Tongue (tissue), 2 donors: ENCODE measurements around the gene SMARCAL1. TPM values are rescaled to one million over a fixed set of nuclear protein-coding genes. Genes with fewer than 3 reads are reported as not detected.

Experiments
- DNase-seq: peaks from one replicate; pipeline ENCODE4 v3.0.0-alpha.2; 2015
- total RNA-seq: library from RNA; depleted of rRNA; stranded (reverse); fragments of >200 nt; gene quantifications from one replicate; pipeline ENCODE4 v1.2.3, GENCODE V29; 2014

Gene SMARCAL1
- total RNA-seq, 1 donor from 2014 or later, result 16.3 TPM

DNA sequence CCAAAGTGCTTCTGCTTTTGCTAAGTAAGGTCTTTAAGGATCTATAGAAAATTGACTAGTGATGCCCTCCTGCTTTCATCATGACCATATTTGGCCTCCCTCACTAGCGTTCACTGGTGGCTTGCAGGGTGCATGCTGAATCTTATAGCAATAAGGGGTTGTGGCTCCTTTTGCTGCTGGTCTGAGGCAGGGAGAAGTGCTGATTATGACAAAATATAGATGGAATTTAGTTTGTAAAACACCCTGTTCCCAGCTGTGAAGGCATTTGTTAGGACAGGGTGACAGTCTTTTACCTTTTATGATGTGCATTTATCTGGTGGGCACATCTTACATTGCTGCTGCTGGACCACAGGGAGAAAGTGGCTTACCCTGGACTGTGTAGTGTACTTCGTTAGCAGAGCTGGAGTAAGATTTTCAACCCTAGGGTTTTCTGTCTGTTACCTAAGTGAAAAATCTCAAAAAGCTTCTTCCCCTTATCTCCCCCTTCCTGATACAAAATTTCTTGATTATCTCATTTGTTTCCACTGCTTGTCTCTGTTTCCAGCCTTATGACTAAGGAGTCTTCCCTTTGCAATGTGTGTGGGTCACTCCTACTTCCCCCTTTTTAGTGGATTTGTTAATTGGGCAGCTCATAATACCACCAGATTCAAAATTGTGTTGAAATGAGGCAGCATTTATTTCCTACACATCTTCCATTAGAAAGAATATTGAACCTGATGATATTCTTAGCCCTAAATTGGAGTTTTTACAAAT lies 65.2 kb downstream of the SMARCAL1 start:
- DNase-seq, result no peak

DNA sequence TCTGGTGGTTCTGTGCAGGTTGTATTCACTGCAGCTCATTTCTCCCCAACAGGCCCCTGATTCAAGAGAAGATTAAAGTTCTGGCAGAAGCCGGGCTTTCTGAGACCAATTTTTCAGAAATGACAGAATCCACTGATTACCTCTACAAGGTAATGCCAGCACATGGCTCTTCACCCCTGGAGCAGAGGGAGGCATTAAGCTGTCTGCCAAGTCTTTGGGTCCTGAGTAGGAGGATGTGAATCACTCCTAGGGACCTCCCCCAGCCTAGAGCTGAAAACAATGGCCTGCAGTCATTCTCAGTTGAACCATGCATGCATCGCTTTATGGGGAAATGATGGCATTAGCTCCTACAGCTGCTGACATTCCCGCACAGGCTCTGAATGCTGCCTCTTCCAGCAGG lies 65.9 kb downstream of the SMARCAL1 start:
- DNase-seq, result no peak

DNA sequence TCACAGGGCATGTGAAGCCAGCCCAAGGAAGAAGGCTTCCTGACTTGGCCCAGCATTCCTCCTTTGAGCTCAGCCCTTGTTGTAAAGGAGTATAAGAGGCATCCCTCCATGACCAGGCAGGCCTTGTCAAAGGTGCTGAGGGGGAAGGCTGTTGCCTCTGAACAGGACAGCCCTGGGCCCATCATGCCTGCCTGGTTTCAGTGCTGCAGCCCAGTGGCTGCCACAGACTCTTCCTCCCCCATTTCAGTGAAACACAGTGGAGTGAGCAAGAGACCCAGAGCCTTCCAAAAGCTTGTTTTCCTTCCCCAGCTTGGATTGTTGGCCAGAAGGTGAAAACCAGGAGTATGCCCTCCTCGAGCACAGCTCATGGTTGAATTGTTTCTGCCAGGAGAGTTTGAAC lies 66.5 kb downstream of the SMARCAL1 start:
- DNase-seq, result no peak

DNA sequence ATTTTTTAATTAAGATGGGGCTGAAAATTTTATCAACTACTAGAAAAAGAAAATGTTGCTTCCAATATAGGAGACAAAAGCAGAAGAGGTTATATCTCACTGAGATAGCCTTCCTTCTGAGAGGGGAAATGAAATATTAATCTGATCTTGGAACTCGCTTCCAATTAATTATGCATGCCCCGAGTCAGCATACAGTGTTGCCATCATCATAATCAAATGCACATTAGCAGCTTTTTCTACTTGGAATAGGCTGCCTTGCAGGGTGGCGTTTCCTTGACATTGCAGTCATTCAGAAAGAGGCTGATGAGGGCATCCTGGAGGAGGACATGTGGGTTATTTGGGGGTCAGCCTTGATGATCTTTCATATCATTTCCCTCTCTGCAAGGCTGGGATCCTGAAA lies 67.9 kb downstream of the SMARCAL1 start:
- DNase-seq, result no peak

DNA sequence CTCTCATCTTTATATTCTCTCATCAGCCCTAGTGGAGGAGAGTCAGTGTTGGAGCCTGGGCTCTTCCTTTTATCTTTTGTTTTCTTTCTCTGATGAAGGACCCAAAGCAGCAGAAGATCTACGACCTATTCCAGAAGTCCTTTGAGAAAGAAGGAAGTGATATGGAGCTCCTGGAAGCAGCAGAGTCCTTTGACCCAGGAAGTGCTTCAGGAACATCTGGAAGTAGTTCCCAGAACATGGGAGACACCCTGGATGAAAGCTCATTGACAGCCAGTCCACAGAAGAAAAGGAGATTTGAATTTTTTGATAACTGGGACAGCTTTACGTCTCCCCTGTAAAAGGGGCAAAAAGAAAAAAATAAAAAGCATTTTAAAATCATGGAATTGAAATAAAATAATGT lies 70.4 kb downstream of the SMARCAL1 start:
- DNase-seq, result no peak

DNA sequence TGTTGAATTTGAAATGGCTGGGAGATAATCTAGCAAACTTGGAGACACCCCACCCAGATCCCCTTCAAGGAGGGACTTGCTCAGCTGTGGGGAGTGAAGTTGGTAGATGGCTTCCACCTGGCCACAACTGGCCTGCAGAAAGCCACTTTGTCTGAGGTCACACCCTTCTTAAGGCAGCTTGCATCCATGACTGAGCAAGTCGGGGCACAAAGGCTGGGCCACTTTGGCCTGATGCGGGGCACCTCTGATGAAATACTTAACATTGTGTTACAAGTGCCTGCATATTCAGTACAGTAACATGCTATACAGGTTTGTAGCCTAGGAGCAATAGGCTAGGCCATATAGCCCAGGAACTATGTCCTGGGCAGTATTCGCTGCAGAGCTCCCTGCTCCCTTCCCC lies 73.0 kb downstream of the SMARCAL1 start:
- DNase-seq, result no peak

DNA sequence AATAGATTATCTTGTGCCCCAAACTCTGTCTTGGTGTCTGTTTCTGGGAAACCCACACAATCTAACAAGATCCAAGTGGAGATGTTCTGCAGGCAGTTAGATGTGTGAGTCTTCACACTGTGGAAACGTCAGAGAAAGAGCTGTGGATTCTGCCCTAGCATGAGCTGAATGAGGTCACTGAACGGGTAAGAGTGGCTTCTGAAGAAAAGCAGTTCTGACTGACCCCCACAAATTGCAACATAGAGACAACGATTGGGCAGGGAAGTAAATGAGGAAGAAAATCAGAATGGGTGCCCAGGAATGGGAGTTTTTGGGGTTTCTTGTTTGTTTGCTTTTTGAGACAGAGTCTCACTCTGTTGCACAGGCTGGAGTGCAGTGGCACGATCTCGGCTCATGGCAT lies 73.5 kb downstream of the SMARCAL1 start:
- no peak for DNase-seq

DNA sequence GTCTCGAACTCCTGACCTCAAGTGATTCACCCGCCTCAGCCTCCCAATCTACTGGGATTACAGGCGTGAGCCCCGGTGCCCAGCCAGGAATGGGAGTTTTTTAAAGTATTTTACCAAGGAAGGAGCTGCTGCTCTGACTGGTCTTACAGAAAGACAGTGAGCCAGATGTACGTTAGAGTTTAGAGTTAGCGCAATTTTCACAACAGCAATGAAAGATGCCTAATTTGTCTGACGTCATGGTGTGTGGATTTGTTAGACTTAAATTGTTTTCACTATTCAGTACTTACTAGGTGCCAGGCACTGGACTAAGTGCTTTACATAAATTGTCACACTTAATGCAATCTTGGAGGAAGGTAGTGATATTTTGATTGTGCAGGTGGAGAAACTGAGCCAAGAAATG lies 74.0 kb downstream of the SMARCAL1 start:
- DNase-seq, result no peak

DNA sequence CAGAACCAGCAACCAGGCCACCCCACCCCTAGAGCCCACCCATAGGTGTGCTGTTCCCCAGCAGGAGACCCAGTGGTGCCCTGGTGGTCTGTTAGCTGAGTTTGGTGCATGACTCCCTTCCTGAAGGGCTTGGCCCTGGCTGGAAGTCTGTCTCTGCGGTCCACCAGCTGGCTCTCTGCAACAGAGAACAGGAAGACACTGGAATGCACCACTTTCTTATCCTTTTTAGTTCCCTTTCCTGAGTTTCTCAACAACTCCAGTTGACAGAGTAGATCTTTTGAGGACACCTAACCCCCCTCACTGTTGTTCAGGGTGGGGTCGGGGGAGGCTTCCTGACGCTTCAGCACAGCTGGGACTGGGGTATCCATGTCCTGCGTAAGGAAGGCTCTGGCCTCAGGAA lies 74.4 kb downstream of the SMARCAL1 start:
- no peak for DNase-seq

DNA sequence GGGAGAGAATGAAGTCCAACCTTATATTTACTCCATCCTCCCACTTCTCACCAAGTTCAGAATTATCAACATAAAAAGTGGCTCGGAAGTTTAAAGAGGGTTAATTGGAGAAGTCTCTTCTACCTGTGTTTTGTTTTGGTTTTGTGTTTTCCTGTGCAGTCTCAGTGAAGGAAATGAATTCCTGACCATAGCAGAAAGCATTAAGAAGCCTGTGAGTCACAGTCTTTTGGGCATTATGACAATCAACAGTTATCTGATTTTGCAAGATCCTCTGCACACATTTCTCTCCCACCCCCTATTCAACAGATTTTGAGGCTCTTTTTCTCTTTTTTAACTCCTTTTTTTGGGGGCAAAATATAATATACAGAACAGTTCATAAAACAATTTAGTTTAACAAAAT lies 77.8 kb downstream of the SMARCAL1 start:
- DNase-seq, result no peak

DNA sequence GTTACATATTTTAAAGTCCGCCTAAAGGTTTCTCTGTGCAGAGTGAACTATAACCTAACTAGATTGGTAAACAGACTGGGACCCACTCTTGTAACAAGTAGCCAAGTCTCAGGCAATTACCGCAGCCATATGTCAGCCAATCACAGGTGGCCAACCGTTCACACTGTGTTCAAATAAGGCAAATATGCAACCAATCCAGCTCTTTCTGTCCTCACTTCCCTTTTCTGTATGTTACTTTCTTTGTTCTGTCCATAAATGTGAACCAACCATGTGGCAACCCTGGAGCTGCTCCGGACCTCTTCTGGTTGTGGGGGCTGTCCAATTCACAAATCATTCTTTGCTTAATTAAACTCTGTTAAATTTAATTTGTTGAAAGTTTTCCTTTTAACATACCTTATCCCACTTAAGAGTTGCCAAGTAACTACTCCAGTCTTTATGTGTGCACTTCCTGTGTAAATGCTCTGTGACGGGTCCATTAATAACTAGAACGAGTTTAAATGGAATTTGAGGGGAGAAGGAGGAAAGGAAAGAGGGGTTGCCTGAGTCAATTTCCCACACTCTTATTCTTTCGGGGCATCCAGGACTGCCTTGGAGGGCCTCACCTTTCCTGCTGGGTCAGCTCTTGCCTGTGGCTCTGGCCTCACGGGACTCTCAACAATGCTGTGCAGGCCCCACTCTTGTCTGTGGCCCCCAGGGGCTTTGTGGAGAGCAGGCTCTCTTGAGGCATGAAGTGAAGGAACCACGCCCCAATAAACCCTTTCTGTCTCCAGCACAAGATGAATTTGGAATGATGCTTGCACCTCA lies 79.7 kb downstream of the SMARCAL1 start:
- no peak for DNase-seq

DNA sequence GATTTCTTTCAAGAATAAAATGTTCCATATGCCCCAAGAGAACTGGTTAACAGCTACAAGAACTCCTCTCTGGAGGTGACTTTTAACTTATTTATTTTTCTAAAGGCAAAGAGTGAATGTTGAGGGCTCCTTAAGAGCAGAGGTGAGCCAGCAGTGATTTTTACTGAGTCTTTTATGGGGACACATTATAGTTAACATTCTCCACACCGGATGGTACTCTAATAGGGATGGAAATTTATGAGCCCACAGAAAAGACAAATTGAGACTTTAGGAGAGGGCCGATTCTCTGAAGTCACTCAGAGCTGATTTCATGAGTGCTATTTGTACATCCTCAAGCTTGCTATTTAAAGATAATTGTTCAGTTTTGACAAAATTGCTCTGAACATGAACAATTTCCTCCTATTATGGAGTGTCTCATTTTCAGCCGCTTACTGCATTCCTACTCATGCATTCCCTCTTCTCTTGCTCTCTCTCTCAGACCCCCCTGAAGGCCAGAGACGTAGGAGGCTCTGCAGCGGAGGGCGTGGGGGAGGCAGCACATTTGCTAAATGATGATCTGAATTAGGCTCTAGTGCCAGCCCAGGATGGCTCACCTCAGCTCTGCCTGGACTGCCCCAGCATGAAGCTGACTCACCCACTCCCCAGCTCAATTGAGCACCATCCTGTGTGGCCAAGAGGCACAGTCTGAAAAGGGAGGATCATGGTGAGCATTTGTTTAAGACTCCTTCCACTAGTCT lies 80.5 kb downstream of the SMARCAL1 start:
- no peak for DNase-seq

DNA sequence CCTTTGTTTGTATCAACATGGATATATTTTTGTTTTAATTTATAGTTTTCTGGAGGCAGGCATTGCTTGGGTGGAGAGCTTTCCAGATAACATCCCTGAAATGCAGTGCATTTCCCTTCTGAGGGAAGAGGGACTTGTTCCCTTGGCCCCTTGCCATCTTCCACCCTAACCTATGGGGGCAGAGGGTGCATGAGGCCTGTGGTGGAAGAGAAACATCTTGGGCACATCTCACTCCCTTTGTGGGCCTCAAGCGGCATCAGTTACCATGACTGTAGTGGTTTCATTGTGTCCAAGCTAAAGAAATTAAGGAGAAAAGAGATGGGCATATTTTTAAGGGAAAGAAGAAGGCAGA lies 81.0 kb downstream of the SMARCAL1 start:
- DNase-seq, result no peak

DNA sequence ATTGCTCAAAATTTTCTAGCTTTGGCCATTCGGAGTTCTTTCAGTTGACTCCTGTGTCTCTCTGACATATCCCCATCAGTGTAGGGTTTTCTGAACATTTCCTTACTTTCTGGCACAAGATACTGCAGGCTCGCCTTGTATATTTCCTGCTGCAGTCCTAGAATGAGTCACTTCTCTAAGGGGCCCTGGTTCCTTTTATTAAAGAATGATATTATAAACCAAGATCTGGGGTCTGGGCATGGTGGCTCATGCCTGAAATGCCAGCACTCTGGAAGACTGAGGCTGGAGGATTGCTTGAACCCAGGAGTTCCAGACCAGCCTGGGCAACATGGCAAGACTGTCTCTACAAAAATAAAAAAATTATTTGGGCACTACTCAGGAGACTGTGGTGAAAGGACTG lies 83.4 kb downstream of the SMARCAL1 start:
- DNase-seq, result no peak

DNA sequence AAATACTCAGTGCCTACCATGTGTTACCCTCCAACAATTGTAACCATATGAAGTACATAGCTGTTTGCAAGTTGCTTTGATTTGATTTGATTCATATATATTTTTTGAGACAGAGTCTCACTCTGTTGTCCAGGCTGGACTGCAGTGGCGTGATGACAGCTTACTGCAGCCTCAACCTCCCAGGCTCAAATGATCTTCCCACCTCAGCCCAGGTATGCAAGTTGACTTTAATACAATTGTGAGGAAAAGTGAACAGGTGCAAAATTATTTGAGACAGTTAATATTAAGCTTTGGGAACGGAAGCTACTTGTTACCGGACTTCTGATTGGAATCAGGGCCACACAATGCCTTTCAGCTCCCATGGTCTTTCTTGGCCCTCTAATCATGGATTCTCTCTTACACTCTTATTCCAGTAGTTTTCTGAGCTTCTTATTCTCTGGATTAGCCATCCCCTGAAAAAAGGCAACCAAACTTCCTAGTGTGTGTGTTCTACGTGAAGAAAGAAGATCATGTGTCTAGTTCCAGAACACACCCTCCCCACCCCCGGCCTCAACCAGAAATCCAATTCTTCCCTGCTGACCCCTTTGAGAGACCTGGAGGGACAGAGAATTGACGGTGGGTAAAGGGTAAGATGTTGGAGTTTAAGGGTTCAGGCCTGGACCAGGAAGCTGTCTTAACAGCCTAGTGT lies 85.2 kb downstream of the SMARCAL1 start:
- DNase-seq, result no peak

DNA sequence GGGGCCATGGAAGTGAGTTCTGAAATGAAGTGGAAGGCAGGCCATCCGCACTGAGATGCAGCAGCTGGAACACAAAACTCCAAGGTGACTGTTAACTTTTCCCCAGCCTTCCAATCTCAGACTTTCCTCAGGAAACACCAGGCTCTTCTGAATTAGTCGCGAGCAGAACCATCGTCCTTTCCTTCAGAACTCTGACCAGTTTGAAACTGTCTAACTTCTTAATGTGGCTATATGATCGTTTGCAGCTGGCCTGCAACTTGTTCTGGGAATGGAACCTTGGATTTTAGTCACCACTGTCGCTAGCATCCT lies 85.7 kb downstream of the SMARCAL1 start:
- DNase-seq, result no peak

DNA sequence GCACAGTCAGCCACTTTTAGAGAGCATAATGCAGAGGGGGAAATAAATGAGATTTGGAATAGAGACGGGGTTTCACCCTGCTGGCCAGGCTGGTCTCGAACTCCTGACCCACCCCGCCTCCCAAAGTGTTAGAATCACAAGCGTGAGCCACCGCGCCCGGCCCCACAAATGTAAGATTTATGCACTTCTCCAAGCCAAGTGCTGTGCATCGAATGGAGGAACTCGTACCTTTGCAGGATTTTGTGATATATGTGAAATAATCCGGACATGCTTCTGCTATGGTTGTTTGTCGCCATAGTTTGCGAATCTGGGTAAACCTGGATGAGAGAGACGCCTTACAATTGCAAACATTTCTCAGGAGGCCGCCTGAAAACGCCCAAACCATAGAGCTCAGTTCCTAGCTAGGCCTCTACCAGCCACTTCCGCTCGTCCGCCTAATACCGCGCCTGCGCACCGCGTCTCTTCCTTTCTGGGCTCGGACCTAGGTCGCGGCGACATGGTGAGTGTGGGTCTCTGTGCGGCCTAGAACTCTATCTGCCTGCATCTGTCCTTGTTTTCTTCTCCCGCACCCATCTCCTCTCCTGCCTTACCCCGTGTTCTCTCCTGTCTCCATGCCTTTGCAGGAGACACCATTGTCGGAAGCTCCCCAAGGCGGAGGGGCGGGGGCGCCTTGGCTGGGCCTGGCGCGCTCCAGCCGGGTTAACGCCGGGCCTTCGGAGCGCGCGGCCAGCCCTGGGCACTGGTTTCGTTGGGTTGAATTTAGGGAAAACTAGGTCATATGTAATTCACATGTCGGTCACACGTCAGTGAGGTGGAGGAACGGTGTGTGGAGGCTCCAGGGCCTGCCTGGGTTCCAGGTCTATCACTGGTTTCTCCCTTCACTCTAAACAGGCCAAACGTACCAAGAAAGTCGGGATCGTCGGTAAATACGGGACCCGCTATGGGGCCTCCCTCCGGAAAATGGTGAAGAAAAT lies 86.4 kb downstream of the SMARCAL1 start, which contains the start of gene RPL37A:
Gene RPL37A, plus strand, starts transcription at position 466 of the 974 bp plus-strand sequence. Its CDS starts 31 bp downstream, at position 497.
- peak; percentile 99 for DNase-seq

DNA sequence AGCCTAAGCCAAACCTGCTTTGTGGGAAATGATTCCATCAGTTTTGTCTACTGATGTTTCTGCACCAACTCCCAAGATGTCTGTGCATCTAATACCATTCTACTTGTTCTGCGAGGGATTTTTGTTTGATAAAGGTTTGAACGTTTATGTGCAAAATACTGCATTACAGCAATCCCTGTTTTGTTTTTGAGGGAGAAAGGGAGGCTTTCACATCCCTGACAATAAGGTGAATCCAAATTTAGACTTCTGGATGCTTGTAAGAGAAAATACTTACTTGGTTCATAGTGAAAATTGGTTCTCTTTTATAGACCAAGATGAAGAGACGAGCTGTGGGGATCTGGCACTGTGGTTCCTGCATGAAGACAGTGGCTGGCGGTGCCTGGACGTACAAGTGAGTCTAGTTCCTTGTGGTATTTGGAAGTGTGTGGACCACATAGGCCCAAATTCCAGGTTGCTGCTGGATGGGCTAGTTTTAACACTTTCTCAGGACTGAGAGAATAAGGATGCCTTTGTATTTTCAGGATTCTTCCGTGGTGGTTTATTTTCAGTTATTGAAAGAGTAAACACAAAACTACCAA lies 87.4 kb downstream of the SMARCAL1 start:
- DNase-seq, result no peak

DNA sequence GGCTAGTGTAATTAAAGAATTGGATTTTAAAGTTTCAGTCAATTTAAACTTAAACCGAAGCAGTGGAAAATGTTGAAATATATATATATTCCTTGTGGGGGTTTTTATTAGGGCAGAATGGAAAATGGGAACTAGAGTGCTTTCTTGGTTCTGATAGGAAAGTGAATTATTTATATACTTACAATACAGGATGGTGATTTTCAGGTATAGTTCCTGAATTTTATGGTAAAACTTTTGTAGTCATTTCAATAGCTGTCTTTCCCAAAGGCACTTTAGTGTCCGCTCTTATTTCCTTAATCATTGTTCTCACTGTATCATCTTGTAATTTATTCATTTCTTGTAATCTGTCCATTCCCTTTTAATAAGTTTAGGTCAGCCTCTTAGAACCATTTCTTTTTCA lies 88.3 kb downstream of the SMARCAL1 start:
- DNase-seq, result no peak

DNA sequence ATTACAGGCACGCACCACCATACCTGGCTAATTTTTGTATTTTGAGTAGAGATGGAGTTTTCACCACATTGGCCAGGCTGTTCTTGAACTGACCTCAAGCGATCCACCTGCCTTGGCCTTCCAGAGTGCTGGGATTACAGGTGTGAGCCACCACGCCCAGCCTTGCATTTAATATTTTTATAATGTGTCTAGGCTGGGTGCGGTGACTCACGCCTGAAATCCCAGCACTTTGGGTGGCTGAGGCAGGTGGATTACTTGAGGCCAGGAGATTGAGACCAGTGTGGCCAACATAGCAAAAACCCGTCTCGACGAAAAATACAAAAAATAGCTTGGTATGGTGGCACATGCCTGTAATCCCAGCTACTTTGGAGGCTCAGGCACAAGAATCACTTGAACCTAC lies 89.6 kb downstream of the SMARCAL1 start:
- DNase-seq, result no peak
